ENCODE data around the gene ARHGAP10.

The ARHGAP10 gene

GRCh38 chr4:148120216-148120615 is 388.3 kb downstream of the ARHGAP10 start:
- Histone ChIP-seq H3K27me3 (ENCODE audit: control insufficient read depth in 1 of 2, insufficient read depth in 2 of 2, low read length in 2 of 2) (no peaks in the 10 kb centered on the region), H3K9me3 (ENCODE audit: control insufficient read depth in 1 of 2, low read length in 2 of 2) (peaks cover 13 to 20% of the 10 kb centered on the region in 2 donors), H3K36me3 (ENCODE audit: control insufficient read depth in 1 of 2, insufficient read depth in 2 of 2, low read length in 2 of 2) (peaks cover 17 to 23% of the 10 kb centered on the region in 2 donors), H3K9ac (ENCODE audit: low read depth in 1 of 2, low read length in 2 of 2) (no peak overlapping the region), H3K4me1 (ENCODE audit: control insufficient read depth in 1 of 2, insufficient read depth in 2 of 2, low read length in 2 of 2) (no peaks in the 10 kb centered on the region), H3K27ac (ENCODE audit: low read depth, low read length) (no peak overlapping the region), H3K4me3 (ENCODE audit: low read depth in 1 of 2, low read length in 2 of 2) (no peak overlapping the region)

Measured in duodenal mucosa (tissue), 2 donors.